ENCODE data around the gene SNX30.

DNA sequence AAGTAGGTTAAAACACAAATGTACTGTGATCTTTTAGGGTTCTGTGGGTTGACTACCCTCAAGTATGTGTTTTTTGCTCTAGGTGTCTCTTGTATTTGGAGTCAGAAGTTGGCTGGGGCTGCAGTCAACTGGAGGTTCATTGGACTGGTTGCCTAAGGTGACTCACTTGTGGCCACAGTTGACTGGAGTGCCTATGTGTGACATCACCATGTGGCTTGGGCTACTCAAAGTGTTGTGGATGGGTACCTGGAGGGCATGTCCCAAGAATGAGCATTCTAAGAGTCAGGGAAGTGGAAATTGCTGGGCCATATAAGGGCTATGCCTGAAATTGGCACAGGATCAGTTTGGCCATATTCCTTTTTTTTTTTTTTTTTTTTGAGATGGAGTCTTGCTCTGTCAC lies 27.4 kb downstream of the SNX30 start:
- TF ChIP-seq JUND (IDR thresholded peaks at IDR 0.05): no peak
- TF ChIP-seq, protein P1, sequence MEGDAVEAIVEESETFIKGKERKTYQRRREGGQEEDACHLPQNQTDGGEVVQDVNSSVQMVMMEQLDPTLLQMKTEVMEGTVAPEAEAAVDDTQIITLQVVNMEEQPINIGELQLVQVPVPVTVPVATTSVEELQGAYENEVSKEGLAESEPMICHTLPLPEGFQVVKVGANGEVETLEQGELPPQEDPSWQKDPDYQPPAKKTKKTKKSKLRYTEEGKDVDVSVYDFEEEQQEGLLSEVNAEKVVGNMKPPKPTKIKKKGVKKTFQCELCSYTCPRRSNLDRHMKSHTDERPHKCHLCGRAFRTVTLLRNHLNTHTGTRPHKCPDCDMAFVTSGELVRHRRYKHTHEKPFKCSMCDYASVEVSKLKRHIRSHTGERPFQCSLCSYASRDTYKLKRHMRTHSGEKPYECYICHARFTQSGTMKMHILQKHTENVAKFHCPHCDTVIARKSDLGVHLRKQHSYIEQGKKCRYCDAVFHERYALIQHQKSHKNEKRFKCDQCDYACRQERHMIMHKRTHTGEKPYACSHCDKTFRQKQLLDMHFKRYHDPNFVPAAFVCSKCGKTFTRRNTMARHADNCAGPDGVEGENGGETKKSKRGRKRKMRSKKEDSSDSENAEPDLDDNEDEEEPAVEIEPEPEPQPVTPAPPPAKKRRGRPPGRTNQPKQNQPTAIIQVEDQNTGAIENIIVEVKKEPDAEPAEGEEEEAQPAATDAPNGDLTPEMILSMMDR (IDR thresholded peaks at IDR 0.05; ENCODE audit: low read depth, low read length, missing input control): no peak
- TF ChIP-seq SP1 (IDR thresholded peaks at IDR 0.05): no peak

All from liver (tissue), 3 donors.